K562 (cell line): ENCODE results near the gene ATXN7L1. TPM values are rescaled to one million over a fixed set of nuclear protein-coding genes. Genes with fewer than 3 reads are reported as not detected.

Source experiments
- ATAC-seq: fragments of 200-7000 bp; cut with Tn5 transposase; 3 replicates; pipeline ENCODE4 v1.9.1; 2020; ENCODE audit warnings: moderate library complexity
- BruUV-seq: library from RNA; stranded (reverse); fragments of 400-500 nt; replicated peaks from 2 replicates; lab custom pipeline; 2021; lab: Mats Ljungman, UMichigan
- CTCF ChIA-PET: fragments of 300-600 bp; formaldehyde crosslinking; extraction: SDS; loops from one replicate; lab custom pipeline; 2021; ENCODE audit warnings: low intra/inter-chr PET ratio; lab: Yijun Ruan, JAX
- POLR2A ChIA-PET: fragments of 300-600, 350-650 bp; sonication (Branson Sonifier 250); formaldehyde crosslinking; extraction: SDS; loops from one replicate; lab custom pipeline; 2021; ENCODE audit warnings: antibody characterized with exemption, inconsistent platforms; lab: Yijun Ruan, JAX
- DNase-seq, 4 experiments: peaks; one replicate each; pipeline versions ENCODE4 v3.0.0 to v3.0.0-alpha.2; 2011 to 2018; ENCODE audit warnings: low spot score in 3 of 4, mixed read lengths in 3 of 4; ENCODE audit errors: extremely low read depth in 1 of 4
- FAIRE-seq: peaks from 2 replicates; lab custom pipeline; 2011; peaks lifted over from hg19 to GRCh38; lab: Jason Lieb, UNC
- H2AFZ ChIP-seq: 2 replicates; pipeline ENCODE4 v1.6.0; 2011; ENCODE audit warnings: low read depth, low read length, control low read depth, inconsistent platforms
- H3K27ac ChIP-seq: fragments of 200-600 bp; 3 replicates; pipeline ENCODE4 v1.8.0; 2011; ENCODE audit warnings: low read depth, mild to moderate bottlenecking, control low read depth, inconsistent platforms, low read length, moderate library complexity, mixed read lengths; ENCODE audit errors: extremely low read depth
- H3K27me3 ChIP-seq, 2 experiments: fragments of 300-600 bp in 1 of 2; 2 replicates in 1 of 2; 3 replicates in 1 of 2; pipeline versions ENCODE4 v1.6.0 to v1.8.0; 2011; ENCODE audit warnings: inconsistent platforms in 2 of 2, low read length in 2 of 2, mild to moderate bottlenecking in 1 of 2, mixed read lengths in 1 of 2, moderate library complexity in 1 of 2; ENCODE audit not compliant: control insufficient read depth in 2 of 2, insufficient read depth in 2 of 2
- H3K36me3 ChIP-seq: fragments of 300-600 bp; 3 replicates; pipeline ENCODE4 v1.8.0; 2011; ENCODE audit warnings: mild to moderate bottlenecking, low read length, inconsistent platforms; ENCODE audit not compliant: control insufficient read depth, insufficient read depth
- H3K4me1 ChIP-seq, 2 experiments: fragments of 200-600 bp in 1 of 2; replicated peaks in 1 of 2; 2 replicates in 1 of 2; 3 replicates in 1 of 2; pipeline versions ENCODE4 v1.5.1 to v1.8.0; 2011; ENCODE audit warnings: inconsistent platforms in 2 of 2, low read length in 2 of 2, mild to moderate bottlenecking in 1 of 2, mixed read lengths in 1 of 2, moderate library complexity in 1 of 2; ENCODE audit not compliant: control insufficient read depth in 2 of 2, insufficient read depth in 2 of 2
- H3K4me2 ChIP-seq: 2 replicates; pipeline ENCODE4 v1.6.1; 2011; ENCODE audit warnings: low read length, control low read depth, inconsistent platforms, mixed read lengths; ENCODE audit not compliant: insufficient read depth
- H3K4me3 ChIP-seq: fragments of 200-600 bp; sonication (generic), shearing (Covaris generic); 2 replicates; pipeline ENCODE4 v1.5.1; 2016; ENCODE audit warnings: control low read depth, inconsistent platforms
- H3K79me2 ChIP-seq: fragments of 200-600 bp; 3 replicates; pipeline ENCODE4 v1.8.0; 2011; ENCODE audit warnings: low read length, inconsistent platforms; ENCODE audit not compliant: control insufficient read depth, insufficient read depth
- H3K9ac ChIP-seq, 2 experiments: 2 replicates each; pipeline versions ENCODE4 v1.6.0 to v1.6.1; 2011; ENCODE audit warnings: low read depth in 2 of 2, low read length in 2 of 2, control low read depth in 1 of 2, inconsistent platforms in 1 of 2, mild to moderate bottlenecking in 1 of 2, mixed read lengths in 1 of 2; ENCODE audit not compliant: insufficient read depth in 1 of 2
- H3K9me1 ChIP-seq: one replicate; pipeline ENCODE4 v1.6.0; 2011; ENCODE audit warnings: inconsistent platforms, mild to moderate bottlenecking, low read length, moderate library complexity; ENCODE audit not compliant: control insufficient read depth, insufficient read depth
- H3K9me3 ChIP-seq: replicated peaks from 2 replicates; pipeline ENCODE4 v1.5.1; 2011; ENCODE audit warnings: low read depth, low read length, inconsistent platforms; ENCODE audit not compliant: control insufficient read depth, insufficient read depth
- H4K20me1 ChIP-seq: replicated peaks from 2 replicates; pipeline ENCODE4 v1.6.1; 2011; ENCODE audit warnings: low read length, inconsistent platforms, mixed read lengths; ENCODE audit not compliant: control insufficient read depth, insufficient read depth
- ATF2 ChIP-seq: sonication (generic); formaldehyde crosslinking; IDR thresholded peaks from 2 replicates; pipeline ENCODE4 v1.8.1; 2022; ENCODE audit warnings: missing genetic modification reagents
- CBFA2T3 ChIP-seq: fragments of 450-650 bp; IDR thresholded peaks from 2 replicates; pipeline ENCODE4 v1.6.1; 2017
- DNMT1 ChIP-seq: fragments of 450-650 bp; IDR thresholded peaks from 2 replicates; pipeline ENCODE4 v1.6.1; 2016; ENCODE audit warnings: antibody characterized with exemption, mild to moderate bottlenecking
- GATA2 ChIP-seq: sonication (generic); formaldehyde crosslinking; IDR thresholded peaks from 2 replicates; pipeline ENCODE4 v1.4.0; 2020; ENCODE audit warnings: mild to moderate bottlenecking, missing genetic modification reagents
- KDM4B ChIP-seq, 2 experiments: fragments of 450-650 bp in 1 of 2; sonication (generic) in 1 of 2; IDR thresholded peaks; 2 replicates each; pipeline ENCODE4 v1.6.1; 2016 to 2017; ENCODE audit warnings: borderline replicate concordance in 2 of 2, antibody characterized with exemption in 1 of 2, low read depth in 1 of 2, mild to moderate bottlenecking in 1 of 2
- PBX2 ChIP-seq, 2 experiments: IDR thresholded peaks in 1 of 2; conservative IDR thresholded peaks in 1 of 2; 2 replicates each; pipeline ENCODE4 v1.6.1; 2016; ENCODE audit warnings: low read depth in 2 of 2, mild to moderate bottlenecking in 1 of 2, missing compliant biosample characterization in 1 of 2, missing genetic modification characterization in 1 of 2, moderate library complexity in 1 of 2
- TEAD4 ChIP-seq, 2 experiments: sonication (generic) in 1 of 2; formaldehyde crosslinking in 1 of 2; IDR thresholded peaks; 2 replicates each; pipeline versions ENCODE4 v1.6.1 to v1.8.0; 2012 to 2022; ENCODE audit warnings: borderline replicate concordance in 1 of 2, inconsistent platforms in 1 of 2, low read length in 1 of 2, mild to moderate bottlenecking in 1 of 2, missing genetic modification reagents in 1 of 2
- ZNF589 ChIP-seq: fragments of 200-800 bp; sonication (Bioruptor generic); IDR thresholded peaks from 2 replicates; pipeline ENCODE4 v1.6.1; 2016; ENCODE audit warnings: low read depth, missing genetic modification characterization, missing compliant biosample characterization
- ZNF609 ChIP-seq: sonication (generic); formaldehyde crosslinking; IDR thresholded peaks from 2 replicates; pipeline ENCODE4 v1.8.1; 2023; ENCODE audit warnings: missing genetic modification reagents, mild to moderate bottlenecking, borderline replicate concordance
- WGBS: fragments of 100-300 bp; shearing (Covaris generic); methylation state at CpG from one replicate; pipeline ENCODE4 v1.1.6; 2016; ENCODE audit warnings: low coverage, mixed read lengths; ENCODE audit not compliant: insufficient coverage; ENCODE audit errors: missing lambda C conversion rate; 5-methylcytosine and 5-hydroxymethylcytosine counted together
- in situ Hi-C: fragments of 300-500 bp; cut with MboI; formaldehyde crosslinking; loops from 4 replicates; pipeline ENCODE4 v1.15.0; 2018; ENCODE audit warnings: inconsistent platforms, mixed read lengths
- intact Hi-C: fragments of 100-400 bp; cut with micrococcal nuclease; formaldehyde crosslinking; loops from 2 replicates; pipeline ENCODE4 v1.14.2; 2022
- polyA plus RNA-seq, 8 experiments: library from polyadenylated mRNA; depleted of rRNA in 4 of 8; stranded (reverse) in 5 of 8; unstranded in 3 of 8; fragments of >200 nt; fragmentation: Nextera tagmentation in 2 of 8; fragmentation: Illumina TruSeq in 1 of 8; extraction: Ambion mirVana in 2 of 8; extraction: Trizol in 1 of 8; gene quantifications; 2 replicates each; pipeline versions ENCODE4 v1.2.1 to v1.2.3, GENCODE V29; 2011 to 2014; ENCODE audit warnings: inconsistent platforms in 1 of 8, missing spikeins in 1 of 8
- total RNA-seq, 7 experiments: library from RNA; depleted of rRNA in 6 of 7; stranded (reverse); fragments of >200 nt in 6 of 7; fragmentation: Illumina TruSeq in 2 of 7; extraction: Trizol in 2 of 7; gene quantifications; 2 replicates each; pipeline versions ENCODE4 v1.2.1 to v1.2.3, GENCODE V29; 2011 to 2021; ENCODE audit warnings: low replicate concordance in 1 of 7

The ATXN7L1 gene
- total and polyA plus RNA-seq, 9 of the 15 experiments (the other 6 are each of a cell fraction or from before 2014, with no cell fraction given) = 6.6 to 13.7 (median 10.7) TPM

- Histone ChIP-seq H3K9me3 (no peaks in the 10 kb centered on the region), H2AFZ (no peak overlapping the region), H3K4me2 (no peak overlapping the region), H3K9ac (peak overlapping the region in 1 of 2 experiments; percentile 3; a peak in 1 of 4 replicates), H4K20me1 (peaks cover 16% of the 10 kb centered on the region), H3K9me1 (no peaks in the 10 kb centered on the region), H3K27ac (no peak overlapping the region), H3K36me3 (no peaks in the 10 kb centered on the region), H3K4me1 (peaks cover 8 to 10% of the 10 kb centered on the region in 2 experiments; a peak in 3 of 5 replicates), H3K27me3 (no peaks in the 10 kb centered on the region; a peak in 1 of 5 replicates), H3K4me3 (no peak overlapping the region), H3K79me2 (no peaks in the 10 kb centered on the region)
- no peak for FAIRE-seq
- peak; percentile 16; the same call in 1 of the 3 replicates for ATAC-seq
- in situ Hi-C loops (no loop called here), intact Hi-C loops (loop anchor here (5.0 to 10.0 kb wide), 3 partner anchors 289 to 497 kb away; no protein-coding TSS in a partner anchor)
- BruUV-seq = no TSS peak
- ChIA-PET POLR2A (interaction anchor here (1.1 to 1.3 kb wide), 2 partner anchors 8 to 392 kb away, joined by 3 read pairs; no protein-coding TSS in a partner anchor), CTCF (interaction anchor here (1.0 kb wide), 1 partner anchor 511 kb away, joined by 3 read pairs; no protein-coding TSS in a partner anchor)
- peak in 2 of 4 experiments; percentile 54 to 64 for DNase-seq
- WGBS = 6% methylated on average over 17 of the region's 17 CpGs
- TF ChIP-seq GATA2 (CRISPR knock-in tag) (peak; percentile 40; the same call in 1 of the 2 replicates), CBFA2T3 (peak; percentile 69), KDM4B (IDR thresholded peaks at IDR 0.05; ENCODE audit: borderline replicate concordance in 2 of 2, low read depth in 1 of 2) (no peak), ATF2 (CRISPR knock-in tag) (no peak), TEAD4 (IDR thresholded peaks at IDR 0.05; ENCODE audit: low read length) (no peak), TEAD4 (CRISPR knock-in tag; IDR thresholded peaks at IDR 0.05; ENCODE audit: borderline replicate concordance) (0 out of 2 replicates have a peak, but pooled peaks have one; percentile 27), DNMT1 (no peak), ZNF589 (CRISPR knock-in tag) (peak; percentile 66; the same call in 1 of the 2 replicates), ZNF609 (no peak), PBX2 (CRISPR knock-in tag; IDR thresholded peaks at IDR 0.05; ENCODE audit: low read depth) (no peak), PBX2 (tag; conservative IDR thresholded peaks at IDR 0.05; ENCODE audit: low read depth) (peak; percentile 56; the same call in 1 of the 2 replicates)
Measured at GRCh38 chr7:105655500-105656380, 220.7 kb downstream of the ATXN7L1 start.
